Measurements from ENCODE around the gene ARHGAP19. TPM values are rescaled to one million over a fixed set of nuclear protein-coding genes. Genes with fewer than 3 reads are reported as not detected.

ARHGAP19 gene
- polyA plus RNA-seq, 1 donor from 2014 or later: 5.2 TPM

GRCh38 chr10:97298223-97298571, 5.8 kb upstream of the ARHGAP19 start:
- H3F3A ChIP-seq (ENCODE audit: insufficient read depth, low read length, poor library complexity, severe bottlenecking): no peaks in the 10 kb centered on the region
- H3K9me2 ChIP-seq (ENCODE audit: insufficient read depth, low read length): no peaks in the 10 kb centered on the region
- no peaks in the 10 kb centered on the region for H3K9me3 ChIP-seq (ENCODE audit: low read length)
- H4K20me1 ChIP-seq (ENCODE audit: insufficient read depth): no peaks in the 10 kb centered on the region
- no peak overlapping the region for H3K27ac ChIP-seq (ENCODE audit: low read length)
- no peak overlapping the region for H3K4me2 ChIP-seq (ENCODE audit: low read length)
- H3K36me3 ChIP-seq (ENCODE audit: insufficient read depth, low read length): no peaks in the 10 kb centered on the region
- H3K4me3 ChIP-seq (ENCODE audit: low read length): no peak overlapping the region
- H2AFZ ChIP-seq (ENCODE audit: low read depth, low read length): no peak overlapping the region
- H3K27me3 ChIP-seq (ENCODE audit: insufficient read depth, low read depth, low read length): no peaks in the 10 kb centered on the region
- H3K79me2 ChIP-seq (replicated peaks; ENCODE audit: insufficient read depth, low read length): no peaks in the 10 kb centered on the region
- TF ChIP-seq POLR2AphosphoS5 (IDR thresholded peaks at IDR 0.05) (no peak), REST (IDR thresholded peaks at IDR 0.05; ENCODE audit: borderline replicate concordance) (no peak), EZH2 (IDR thresholded peaks at IDR 0.05; ENCODE audit: borderline replicate concordance, insufficient read depth, low read length, poor library complexity, severe bottlenecking) (no peak)
- H3K9ac ChIP-seq (ENCODE audit: low read length): no peak overlapping the region

DNA sequence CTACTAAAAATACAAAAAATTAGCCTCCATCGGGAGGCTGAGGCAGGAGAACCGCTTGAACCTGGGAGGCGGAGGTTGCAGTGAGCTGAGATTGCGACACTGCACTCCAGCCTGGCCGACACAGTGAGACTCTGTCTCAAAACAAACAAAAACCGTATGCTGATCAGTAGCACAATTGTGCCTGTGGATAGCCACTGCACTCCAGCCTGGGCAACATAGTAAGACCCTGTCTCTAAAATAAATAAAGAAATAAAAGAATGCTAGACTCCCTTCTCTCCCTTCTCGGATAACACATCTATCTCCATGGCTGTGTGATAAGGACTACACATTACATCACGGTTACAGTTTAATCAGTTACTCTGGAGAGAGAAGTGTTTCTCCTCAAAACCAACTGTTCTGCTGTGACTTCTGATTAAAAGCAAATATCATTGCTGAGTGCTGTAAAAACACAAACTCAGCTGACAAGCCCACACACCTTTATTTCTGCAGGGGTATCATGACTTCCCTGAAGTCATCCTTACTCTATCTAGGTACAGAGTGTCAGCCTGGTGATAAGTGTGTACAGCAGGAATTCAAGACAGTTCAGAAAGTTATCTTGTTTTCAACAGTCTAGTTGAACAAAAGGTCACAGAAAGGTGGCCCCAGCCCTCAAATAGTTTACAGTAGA, 5.3 kb upstream of the ARHGAP19 start:
- no peak for TF ChIP-seq POLR2AphosphoS5 (IDR thresholded peaks at IDR 0.05)
- no peak for TF ChIP-seq REST (IDR thresholded peaks at IDR 0.05; ENCODE audit: borderline replicate concordance)
- TF ChIP-seq CTCF (IDR thresholded peaks at IDR 0.05; ENCODE audit: poor library complexity, severe bottlenecking): no peak
- no peak for TF ChIP-seq TAF1 (IDR thresholded peaks at IDR 0.05; ENCODE audit: low read depth)
- no peak for TF ChIP-seq MXI1 (conservative IDR thresholded peaks at IDR 0.05; ENCODE audit: poor library complexity, severe bottlenecking)
- TF ChIP-seq SMC3 (conservative IDR thresholded peaks at IDR 0.05; ENCODE audit: poor library complexity): no peak
- no peak for TF ChIP-seq EP300 (conservative IDR thresholded peaks at IDR 0.05; ENCODE audit: poor library complexity, severe bottlenecking)
- no peak for TF ChIP-seq RAD21 (conservative IDR thresholded peaks at IDR 0.05)
- no peak for TF ChIP-seq EZH2 (IDR thresholded peaks at IDR 0.05; ENCODE audit: borderline replicate concordance, insufficient read depth, low read length, poor library complexity, severe bottlenecking)
- H3K9ac ChIP-seq (ENCODE audit: low read length): no peak overlapping the region
- H3K27me3 ChIP-seq (ENCODE audit: insufficient read depth, low read depth, low read length): no peaks in the 10 kb centered on the region
- no peak overlapping the region for H2AFZ ChIP-seq (ENCODE audit: low read depth, low read length)
- no peaks in the 10 kb centered on the region for H3K36me3 ChIP-seq (ENCODE audit: insufficient read depth, low read length)
- H3K9me2 ChIP-seq (ENCODE audit: insufficient read depth, low read length): no peaks in the 10 kb centered on the region
- no peak overlapping the region for H3K4me2 ChIP-seq (ENCODE audit: low read length)
- no peaks in the 10 kb centered on the region for H3K9me3 ChIP-seq (ENCODE audit: low read length)
- no peaks in the 10 kb centered on the region for H3K79me2 ChIP-seq (replicated peaks; ENCODE audit: insufficient read depth, low read length)
- H3K4me3 ChIP-seq (ENCODE audit: low read length): no peak overlapping the region
- H4K20me1 ChIP-seq (ENCODE audit: insufficient read depth): no peaks in the 10 kb centered on the region
- no peak overlapping the region for H3K27ac ChIP-seq (ENCODE audit: low read length)
- no peaks in the 10 kb centered on the region for H3F3A ChIP-seq (ENCODE audit: insufficient read depth, low read length, poor library complexity, severe bottlenecking)

Measured in neural cell (in vitro differentiated cells).